HG03135 (cell line): ENCODE results near the gene IL15.

Experiments used
- ATAC-seq: cut with Tn5 transposase; IDR thresholded peaks from one replicate; pipeline ENCODE4 v1.9.1; 2021; ENCODE audit warnings: mild to moderate bottlenecking, moderate library complexity; ENCODE audit not compliant: unreplicated experiment

Gene IL15

DNA sequence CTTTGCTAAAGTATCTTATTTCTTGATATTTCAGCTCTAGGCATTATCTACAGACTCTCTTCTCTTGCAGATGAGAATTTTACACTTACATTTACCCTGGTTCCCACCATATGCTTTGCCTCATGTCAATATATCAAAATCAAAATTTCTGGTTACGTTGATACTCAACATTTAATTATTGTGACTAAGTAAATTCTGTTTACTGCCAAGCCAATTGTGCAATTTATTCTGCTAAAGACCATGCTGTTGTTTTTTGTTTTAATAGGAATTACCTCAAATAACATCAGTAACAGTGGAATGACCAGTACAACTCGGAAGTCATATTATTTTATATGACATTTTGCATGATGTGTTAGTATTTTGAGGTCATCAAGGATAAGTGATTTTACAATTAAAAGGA lies 125.5 kb downstream of the IL15 start:
- no peak for ATAC-seq

DNA sequence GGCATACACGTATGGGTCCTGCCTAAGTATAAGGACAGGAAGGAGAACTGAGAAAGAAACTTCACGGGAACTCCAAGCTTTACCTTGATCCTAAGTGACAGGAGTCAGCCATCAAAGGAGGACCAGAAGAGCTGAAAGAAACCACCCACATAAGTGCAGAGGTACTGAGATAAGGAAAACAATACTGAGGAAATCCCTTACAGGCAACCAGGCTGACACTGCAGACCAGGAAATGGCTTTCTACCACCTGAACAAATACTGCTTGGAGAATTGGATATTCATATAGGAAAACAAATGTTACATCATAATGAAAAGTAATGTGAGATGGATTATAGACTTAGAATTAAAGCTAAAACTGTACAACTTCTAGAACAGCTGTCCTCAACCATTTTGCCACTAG lies 127.0 kb downstream of the IL15 start:
- no peak for ATAC-seq

DNA sequence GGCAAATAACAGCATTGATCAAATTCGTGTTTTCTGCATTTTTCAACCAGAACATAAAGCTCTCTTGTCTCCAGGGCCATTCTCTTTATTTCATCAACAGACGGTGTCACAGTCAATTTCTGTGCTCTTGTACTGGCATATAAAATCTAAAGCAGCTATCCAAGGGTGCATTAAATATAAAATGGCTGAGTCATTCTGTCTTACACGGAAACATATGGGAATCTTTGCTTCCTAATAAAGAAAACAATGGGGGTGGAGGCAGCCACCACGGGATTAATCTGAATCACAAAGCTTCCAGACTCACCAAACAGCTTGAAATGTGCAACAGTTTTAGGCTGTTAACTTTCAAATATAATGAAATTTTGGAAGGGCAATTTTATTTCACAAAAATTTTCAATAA lies 132.6 kb downstream of the IL15 start:
- ATAC-seq = no peak

DNA sequence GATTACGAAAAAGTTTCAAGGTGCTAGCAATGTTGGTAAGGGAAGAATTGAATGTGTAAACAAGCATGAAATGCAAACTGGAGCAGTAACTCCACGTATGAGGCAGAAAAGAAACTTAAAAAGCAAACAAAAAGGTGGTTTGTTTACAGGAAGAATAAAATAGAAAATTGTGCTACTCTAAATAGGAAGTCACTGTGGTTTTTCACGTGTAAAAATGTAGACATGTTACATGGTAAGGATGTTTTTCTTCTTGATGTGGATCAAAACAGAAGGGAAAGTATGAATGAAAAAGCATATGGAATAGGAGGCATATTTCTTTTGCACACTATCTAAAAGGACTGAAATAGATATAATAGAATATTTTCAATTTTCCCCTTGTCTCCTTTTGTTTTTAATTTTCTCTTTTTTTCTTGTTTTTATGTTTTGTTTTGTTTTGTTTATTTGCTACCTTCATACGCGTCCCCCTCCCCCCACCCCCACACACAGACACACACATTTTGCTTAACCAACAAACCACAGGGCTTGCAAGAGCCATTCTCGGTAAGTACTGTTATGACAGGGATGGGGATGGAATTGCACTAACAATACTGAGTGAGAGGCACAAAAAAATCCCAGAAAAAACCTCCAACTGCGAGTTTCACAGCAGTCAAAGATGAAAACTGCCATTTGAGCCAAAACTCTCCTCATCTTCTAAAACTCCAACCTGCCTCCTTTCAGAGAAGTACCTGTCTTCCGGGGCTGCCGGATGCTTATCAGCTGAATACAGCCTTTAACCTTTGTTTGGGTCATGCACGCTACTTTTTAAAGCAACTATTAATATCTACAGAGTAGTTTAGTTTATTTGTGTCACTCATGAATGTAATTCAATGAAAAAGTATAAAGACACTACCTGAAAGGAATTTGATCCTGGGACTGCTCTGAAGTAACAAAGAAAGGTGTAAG lies 135.8 kb downstream of the IL15 start:
- ATAC-seq = no peak

DNA sequence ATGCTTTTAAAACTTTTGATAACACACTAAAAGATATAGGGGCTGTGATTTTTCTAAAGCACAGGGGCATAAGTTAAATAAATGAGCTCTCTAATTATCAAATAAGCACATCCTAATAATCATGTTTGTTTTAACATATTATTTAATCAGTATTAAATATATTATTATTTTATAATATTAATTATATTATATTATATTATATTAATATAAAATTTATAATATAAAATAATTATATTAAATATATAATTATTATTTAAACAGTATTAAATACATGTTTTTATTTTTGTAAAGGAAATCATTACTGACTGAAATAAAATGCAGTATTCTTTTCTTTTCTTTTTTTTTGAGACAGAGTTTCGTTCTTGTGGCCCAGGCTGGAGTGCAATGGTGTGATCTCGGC lies 136.5 kb downstream of the IL15 start:
- no peak for ATAC-seq

DNA sequence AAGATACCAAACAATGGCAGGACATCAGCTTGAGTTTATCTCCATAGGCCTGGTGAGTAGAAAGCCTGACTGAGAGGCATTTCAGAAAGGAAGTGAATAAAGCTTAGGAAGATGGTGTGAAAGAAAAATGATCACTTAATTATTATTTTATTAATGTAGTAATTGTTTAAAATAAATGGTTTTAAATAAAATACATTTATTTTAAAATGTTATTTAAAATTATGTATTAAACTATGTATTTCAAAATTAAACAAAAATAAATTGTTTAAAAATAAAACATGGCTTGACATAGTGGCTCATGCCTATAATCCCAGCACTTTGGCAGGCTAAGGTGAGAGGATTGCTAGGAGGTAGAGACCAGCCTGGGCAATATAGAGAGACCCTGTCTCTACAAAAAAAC lies 145.8 kb downstream of the IL15 start:
- no peak for ATAC-seq
